Neural progenitor cell (in vitro differentiated cells): ENCODE results near the gene GALP.

Experiments
- EZH2 ChIP-seq: fragments of 200-600 bp; sonication (generic); IDR thresholded peaks from 2 replicates; pipeline ENCODE4 v1.6.1; 2017; ENCODE audit warnings: antibody characterized with exemption, mild to moderate bottlenecking, moderate library complexity
- TF ChIP-seq, protein P1 (sequence below): fragments of 200-600 bp; sonication (generic); IDR thresholded peaks from 2 replicates; pipeline ENCODE4 v1.5.1; 2017; ENCODE audit warnings: antibody characterized with exemption, mild to moderate bottlenecking

DNA sequence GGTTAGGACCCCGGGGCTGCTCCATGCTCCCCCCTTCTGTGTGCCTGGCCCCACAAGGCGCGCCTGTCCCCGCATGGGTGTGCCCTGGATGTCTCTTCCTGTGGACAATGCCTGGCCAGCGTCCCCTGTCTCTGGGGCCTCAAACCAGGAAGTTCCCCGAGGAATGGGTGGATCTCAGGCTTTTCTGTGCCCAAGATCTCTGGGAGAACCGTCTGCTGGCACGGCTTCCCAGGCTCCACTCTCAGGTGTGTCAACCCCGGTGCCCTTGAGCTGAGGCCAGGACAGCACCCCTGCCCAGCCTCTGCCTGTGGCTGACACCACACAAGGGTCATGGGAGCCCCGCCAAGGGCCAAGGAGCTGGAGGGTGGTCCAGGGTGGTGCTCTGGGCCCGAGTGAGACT lies 19.0 kb upstream of the GALP start:
- TF ChIP-seq, protein P1, sequence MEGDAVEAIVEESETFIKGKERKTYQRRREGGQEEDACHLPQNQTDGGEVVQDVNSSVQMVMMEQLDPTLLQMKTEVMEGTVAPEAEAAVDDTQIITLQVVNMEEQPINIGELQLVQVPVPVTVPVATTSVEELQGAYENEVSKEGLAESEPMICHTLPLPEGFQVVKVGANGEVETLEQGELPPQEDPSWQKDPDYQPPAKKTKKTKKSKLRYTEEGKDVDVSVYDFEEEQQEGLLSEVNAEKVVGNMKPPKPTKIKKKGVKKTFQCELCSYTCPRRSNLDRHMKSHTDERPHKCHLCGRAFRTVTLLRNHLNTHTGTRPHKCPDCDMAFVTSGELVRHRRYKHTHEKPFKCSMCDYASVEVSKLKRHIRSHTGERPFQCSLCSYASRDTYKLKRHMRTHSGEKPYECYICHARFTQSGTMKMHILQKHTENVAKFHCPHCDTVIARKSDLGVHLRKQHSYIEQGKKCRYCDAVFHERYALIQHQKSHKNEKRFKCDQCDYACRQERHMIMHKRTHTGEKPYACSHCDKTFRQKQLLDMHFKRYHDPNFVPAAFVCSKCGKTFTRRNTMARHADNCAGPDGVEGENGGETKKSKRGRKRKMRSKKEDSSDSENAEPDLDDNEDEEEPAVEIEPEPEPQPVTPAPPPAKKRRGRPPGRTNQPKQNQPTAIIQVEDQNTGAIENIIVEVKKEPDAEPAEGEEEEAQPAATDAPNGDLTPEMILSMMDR, result no peak
- TF ChIP-seq EZH2, result no peak
